Activated gamma-delta T cell treated with anti-CD3 and anti-CD28 coated beads, Interleukin-2, amount 50 U/mL, for 16 hours (primary cell): ENCODE data around the gene KCTD1.

Experiments used
- DNase-seq: peaks from one replicate; pipeline ENCODE4 v3.0.0-alpha.2; 2020; ENCODE audit warnings: low read depth

The KCTD1 gene

GRCh38 chr18:26548415-26549262 lies at the start of gene KCTD1:
Gene KCTD1, minus strand, starts transcription at chr18:26548553. Its CDS starts 17 bp downstream, at chr18:26548536.
- DNase-seq = peak; percentile 49

DNA sequence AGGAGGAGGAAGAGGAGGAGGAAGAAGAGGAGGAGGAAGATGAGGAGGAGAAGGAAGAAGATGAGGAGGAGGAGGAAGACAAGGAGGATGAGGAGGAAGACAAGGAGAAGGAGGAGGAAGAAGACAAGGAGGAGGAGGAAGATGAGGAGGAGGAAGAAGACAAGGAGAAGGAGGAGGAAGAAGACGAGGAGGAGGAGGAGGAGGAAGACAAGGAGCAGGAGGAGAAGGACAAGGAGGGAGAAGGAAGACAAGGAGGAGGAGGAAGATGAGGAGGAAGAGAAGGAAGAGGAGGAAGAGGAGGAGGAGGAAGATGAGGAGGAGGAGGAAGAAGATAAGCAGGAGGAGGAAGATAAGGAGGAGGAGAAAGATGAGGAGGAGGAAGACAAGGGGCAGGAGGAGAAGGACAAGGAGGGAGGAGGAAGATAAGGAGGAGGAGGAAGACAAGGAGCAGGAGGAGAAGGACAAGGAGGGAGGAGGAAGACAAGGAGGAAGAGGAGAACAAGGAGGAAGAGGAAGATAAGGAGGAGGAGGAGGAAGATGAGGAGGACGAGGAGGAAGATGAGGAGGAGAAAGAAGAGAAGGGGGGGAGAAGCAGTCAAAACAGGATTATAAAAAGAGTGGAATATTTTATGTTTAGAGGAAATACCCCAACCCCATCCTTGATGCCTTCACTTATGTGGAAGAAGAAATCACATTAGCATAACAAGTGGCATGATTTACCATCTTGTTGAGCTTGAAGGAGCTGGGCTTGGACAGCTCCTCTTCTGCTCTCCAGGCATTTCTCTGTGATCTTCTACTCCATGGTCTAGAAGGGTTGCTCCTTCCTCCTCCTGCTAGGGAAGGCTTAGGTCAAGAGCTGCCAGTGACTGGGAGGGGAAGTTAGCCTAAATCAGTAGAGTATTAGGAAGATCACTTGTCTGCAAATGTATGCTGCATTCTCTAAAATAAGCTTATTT lies 45.3 kb upstream of the KCTD1 start:
- no peak for DNase-seq

GRCh38 chr18:26584745-26585144 lies 36.4 kb upstream of the KCTD1 start:
- DNase-seq = no peak

DNA sequence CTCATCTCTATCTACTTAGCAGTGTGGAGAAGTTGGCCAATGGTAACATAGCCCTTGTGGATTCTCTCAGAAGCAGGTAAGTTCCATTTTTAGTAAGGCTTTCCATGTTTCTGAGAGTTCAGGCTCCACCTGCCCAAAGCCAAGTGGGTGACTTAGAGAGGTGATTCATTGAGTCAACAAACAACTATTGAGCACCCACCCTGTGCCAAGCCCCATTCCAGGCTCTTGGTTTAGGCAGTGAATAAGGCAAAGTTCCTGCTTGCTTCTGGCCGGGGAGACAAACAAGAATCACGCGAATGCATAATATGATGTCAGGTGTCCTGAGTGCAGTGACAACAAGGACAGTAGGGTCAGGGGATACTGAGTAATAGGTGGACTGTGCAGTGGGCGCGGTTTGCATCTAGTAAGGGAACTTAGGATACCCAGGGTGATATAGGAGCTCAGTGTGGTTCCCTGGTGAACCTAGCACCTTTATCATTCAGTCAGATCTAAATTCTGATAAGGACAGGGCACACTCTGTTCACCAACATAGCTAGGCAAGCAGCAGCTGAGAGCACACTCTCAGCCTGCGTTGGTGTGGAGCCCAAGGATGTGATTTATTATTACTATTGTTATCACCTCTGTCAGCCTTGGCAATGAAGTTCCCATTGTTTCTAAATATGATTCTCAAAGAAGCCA lies 31.7 kb upstream of the KCTD1 start:
- no peak for DNase-seq

DNA sequence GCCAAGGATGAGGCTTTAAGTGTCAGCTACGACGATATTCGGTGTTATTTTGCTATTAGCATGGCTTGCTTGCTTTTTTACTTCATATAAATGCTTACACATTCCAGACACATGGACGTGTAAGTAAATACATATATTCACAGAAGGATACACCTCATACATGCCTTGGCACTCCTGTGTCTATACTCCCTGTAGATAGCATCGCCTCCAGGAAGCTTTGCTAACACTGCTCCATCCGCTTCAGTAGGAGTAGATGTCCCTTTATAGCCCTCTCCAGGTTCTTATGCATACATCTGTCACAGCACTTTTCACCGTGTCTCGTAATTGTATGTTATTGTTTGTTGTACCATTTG lies 27.5 kb upstream of the KCTD1 start:
- DNase-seq = no peak

DNA sequence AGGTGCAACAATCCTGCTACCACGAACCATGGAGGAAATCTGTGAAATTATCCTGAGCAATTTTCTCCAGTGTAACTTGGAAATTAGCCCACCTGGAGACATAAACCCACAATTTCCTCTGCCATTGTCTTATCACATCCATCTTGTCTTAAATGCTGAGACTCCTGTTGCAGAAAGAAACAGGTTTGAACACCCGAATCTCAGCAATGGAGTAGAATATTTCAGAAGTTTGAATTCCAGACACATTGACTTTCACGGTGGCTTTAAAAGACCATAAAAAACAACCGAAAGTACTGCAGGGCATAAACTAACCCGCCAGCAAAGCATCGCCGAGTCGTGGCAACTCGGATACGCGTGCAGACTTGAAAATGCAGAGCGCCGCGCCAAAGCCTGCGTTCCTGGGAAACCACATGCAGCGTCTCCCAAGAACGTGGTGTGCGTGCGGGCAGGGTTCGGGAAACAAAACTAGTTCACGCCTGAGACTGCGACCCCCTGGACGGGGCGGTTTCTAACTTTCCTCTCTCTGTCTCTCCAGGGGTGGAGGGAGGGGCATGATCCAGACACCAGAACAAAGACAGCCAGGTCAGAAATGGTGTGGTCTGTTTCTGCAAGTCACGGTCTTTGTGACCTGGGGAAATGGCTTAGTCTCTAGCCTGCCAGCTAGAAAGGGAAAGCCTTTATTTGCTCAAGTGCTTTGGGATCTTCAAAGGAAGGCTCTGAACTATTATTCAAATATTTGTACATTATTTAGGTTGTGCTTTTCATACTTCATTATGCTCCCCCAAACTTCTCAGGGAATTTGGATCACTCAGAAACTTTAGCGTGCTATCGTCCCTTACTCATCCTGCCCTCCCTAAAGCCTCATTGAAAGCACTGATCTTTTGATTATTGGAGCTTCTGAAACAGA lies 26.9 kb upstream of the KCTD1 start:
- no peak for DNase-seq

DNA sequence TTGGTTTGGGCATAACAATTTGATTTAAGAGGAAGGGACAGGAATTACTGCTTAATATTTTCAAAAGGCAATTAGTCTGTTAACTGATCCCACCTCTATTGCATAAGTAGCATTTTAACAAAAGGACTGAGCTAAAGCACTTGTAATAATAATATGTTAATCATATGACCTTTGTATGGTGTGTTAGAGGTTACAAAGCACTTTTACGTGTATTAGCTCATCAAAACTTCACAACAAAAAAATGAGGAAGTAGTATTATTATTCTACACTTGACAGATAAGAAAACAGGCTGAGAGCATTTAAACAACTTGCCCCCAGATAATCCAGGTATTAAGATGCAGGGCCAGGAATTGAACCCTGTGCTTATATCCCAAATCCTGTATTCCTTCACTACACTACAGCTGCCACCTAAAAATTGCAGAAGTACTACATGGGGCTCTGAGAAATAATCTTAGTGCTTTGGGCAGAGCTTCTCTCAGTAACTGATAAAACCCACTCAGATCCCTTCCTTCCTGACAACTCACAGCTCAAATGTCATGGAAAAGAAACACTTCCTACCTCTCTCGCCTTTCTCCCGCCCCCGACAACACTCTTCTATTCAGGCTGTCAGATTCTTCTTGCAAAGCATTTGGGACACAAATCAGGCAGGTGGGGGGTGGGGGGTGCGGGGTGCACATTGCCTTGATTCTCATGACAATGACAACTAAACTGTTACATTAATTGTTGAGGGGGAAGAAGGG lies 20.7 kb upstream of the KCTD1 start:
- DNase-seq = no peak

DNA sequence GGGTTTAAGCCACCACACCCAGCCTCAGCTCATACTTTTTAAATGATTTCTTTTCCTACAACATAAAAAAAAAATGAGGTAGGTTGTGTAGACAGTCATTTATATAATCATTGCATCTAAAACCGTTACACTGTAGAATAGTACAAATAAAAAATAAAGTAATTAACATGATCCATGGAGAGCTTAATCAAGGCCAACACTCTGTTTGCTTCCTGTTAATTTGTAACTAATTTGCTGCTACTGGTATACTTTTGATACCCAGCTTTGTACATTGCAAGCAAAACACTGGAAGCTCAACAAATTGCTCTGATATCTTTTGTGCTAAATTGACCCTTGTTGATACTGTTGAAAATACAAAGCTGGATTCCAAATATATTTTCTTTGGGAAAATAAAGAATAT lies 20.2 kb upstream of the KCTD1 start:
- no peak for DNase-seq

DNA sequence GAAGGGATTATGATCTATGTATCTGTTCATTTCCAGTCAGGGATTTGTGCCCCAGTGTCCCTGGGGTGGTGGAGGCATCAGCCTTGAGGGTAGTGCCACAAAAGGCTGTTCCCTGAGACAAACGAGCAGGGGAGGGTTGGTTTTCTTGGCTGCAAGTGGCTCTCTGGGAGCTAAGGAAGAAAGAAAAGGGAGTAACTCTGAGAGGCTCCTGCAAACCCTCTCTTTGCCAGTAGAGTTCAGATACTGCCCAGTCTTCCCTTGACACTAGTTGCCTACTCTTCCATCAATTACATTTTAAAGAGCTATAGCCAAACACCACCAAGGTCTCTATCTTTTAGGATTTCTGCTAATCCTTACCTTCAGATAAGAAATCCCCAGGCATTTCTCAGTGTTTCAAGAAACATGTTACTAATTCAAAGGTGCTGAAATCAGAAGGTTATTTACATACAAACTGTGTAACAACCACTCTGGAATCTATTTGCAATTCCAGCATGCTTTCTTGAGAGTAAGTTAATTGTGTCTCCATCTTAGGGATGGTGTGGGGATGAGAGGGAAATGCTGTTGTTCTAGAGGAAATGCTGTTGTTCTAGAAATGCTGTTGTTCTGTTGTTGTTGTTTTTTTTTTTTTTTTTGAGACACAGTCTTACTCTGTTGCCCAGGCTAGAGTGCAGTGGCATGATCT lies 18.7 kb upstream of the KCTD1 start:
- DNase-seq = no peak

GRCh38 chr18:26565514-26565913 lies 17.2 kb upstream of the KCTD1 start:
- no peak for DNase-seq

DNA sequence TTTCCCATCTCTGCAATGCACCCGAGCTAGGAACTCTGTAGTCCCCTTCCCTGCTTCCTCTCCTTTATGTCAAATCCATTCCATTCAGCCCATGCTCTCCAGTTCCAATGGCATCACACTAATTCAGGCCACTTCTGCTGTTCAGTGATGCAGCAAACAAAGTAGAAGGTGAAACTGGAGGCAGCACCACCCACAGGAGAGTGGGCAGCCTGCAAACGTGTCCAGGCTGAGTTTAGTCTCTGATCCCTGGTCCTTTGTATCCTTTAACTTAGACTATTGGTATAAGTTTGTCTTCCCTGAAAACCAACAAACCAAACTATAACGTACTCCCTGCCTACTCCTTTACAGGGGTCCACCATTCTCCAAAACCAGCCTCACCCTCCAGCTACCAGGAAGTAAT lies 14.7 kb upstream of the KCTD1 start:
- no peak for DNase-seq

- no peak for DNase-seq
These were observed 14.2 kb upstream of the KCTD1 start for GRCh38 chr18:26562568-26562967.

DNA sequence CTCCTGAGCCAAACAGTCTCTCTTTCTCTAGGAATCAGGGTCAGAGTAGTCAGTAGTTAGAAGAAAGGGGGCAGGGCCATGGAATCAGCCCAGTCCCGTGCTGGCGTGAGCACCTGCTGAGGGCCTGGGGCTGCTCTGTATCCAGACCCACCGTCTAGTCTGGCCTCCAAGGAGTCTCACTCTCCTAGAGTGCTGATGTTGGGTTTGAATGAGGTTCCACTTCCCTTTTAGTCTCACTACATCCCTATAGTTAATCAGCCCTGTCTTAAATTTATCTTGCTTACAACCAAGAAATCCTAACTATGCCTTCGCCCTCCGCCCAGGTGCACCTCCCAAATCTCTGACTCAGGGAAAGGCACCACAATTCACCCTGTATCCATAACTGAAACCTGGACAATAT lies 13.4 kb upstream of the KCTD1 start:
- DNase-seq = no peak

GRCh38 chr18:26556573-26556972 lies 8.2 kb upstream of the KCTD1 start:
- DNase-seq = no peak

- DNase-seq = no peak
These were observed 7.6 kb upstream of the KCTD1 start for GRCh38 chr18:26555804-26556553.

DNA sequence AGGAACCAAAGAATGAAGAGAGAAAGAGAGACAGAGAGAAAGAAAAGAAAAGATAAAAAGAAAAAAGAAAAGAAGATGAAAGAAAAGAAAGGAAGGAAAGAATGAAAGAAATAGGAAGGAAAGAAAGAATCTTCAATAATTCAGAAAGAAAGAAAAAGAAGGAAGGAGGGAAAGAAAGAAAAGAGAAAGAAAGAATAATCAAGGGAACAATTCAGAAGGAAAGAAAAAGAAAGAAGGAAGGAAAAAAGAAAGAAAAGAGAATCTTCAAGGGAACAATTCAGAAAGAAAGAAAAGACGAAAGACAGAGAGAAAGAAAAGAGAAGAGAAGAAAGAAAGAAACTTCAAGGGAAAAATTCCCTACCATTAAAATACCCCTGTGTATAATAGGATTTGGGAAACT lies 5.6 kb upstream of the KCTD1 start:
- no peak for DNase-seq

GRCh38 chr18:26551695-26552081 lies 3.3 kb upstream of the KCTD1 start:
- DNase-seq = no peak

- no peak for DNase-seq
These were observed 2.8 kb upstream of the KCTD1 start for GRCh38 chr18:26550998-26551694.
